Measurements from ENCODE around the gene SRSF3. TPM values are rescaled to one million over a fixed set of nuclear protein-coding genes. Genes with fewer than 3 reads are reported as not detected.
"Not testable (repeated sequence)": the region's sequence is repeated elsewhere in the genome, so short reads cannot be mapped to it uniquely, and the experiment has no call there.

Gene SRSF3
- total RNA-seq, 1 donor: 438 TPM

GRCh38 chr6:36636283-36636682, 42.1 kb downstream of the SRSF3 start:
- no peaks in the 10 kb centered on the region for H3K4me1 ChIP-seq (ENCODE audit: insufficient read depth, low read length)
- H3K9me3 ChIP-seq (ENCODE audit: low read depth, low read length): no peaks in the 10 kb centered on the region
- H3K27me3 ChIP-seq (ENCODE audit: insufficient read depth, low read length): no peaks in the 10 kb centered on the region
- H3K4me3 ChIP-seq (ENCODE audit: low read length): no peak overlapping the region

GRCh38 chr6:36636687-36637418, 42.7 kb downstream of the SRSF3 start:
- Histone ChIP-seq H3K27me3 (ENCODE audit: insufficient read depth, low read length) (no peaks in the 10 kb centered on the region), H3K4me1 (ENCODE audit: insufficient read depth, low read length) (no peaks in the 10 kb centered on the region), H3K9me3 (ENCODE audit: low read depth, low read length) (no peaks in the 10 kb centered on the region), H3K4me3 (ENCODE audit: low read length) (no peak overlapping the region)

GRCh38 chr6:36638579-36638978, 44.4 kb downstream of the SRSF3 start:
- Histone ChIP-seq H3K27me3 (ENCODE audit: insufficient read depth, low read length) (no peaks in the 10 kb centered on the region), H3K4me3 (ENCODE audit: low read length) (no peak overlapping the region), H3K9me3 (ENCODE audit: low read depth, low read length) (no peaks in the 10 kb centered on the region), H3K4me1 (ENCODE audit: insufficient read depth, low read length) (peaks cover 2% of the 10 kb centered on the region)

GRCh38 chr6:36639171-36639808, 45.1 kb downstream of the SRSF3 start:
- H3K4me1 ChIP-seq (ENCODE audit: insufficient read depth, low read length): peaks cover 10% of the 10 kb centered on the region
- no peaks in the 10 kb centered on the region for H3K27me3 ChIP-seq (ENCODE audit: insufficient read depth, low read length)
- H3K9me3 ChIP-seq (ENCODE audit: low read depth, low read length): no peaks in the 10 kb centered on the region
- H3K4me3 ChIP-seq (ENCODE audit: low read length): no peak overlapping the region

- H3K4me3 ChIP-seq (ENCODE audit: low read length): no peak overlapping the region
- H3K27me3 ChIP-seq (ENCODE audit: insufficient read depth, low read length): no peaks in the 10 kb centered on the region
- H3K4me1 ChIP-seq (ENCODE audit: insufficient read depth, low read length): peaks cover 25% of the 10 kb centered on the region
- H3K9me3 ChIP-seq (ENCODE audit: low read depth, low read length): no peaks in the 10 kb centered on the region
Measured at GRCh38 chr6:36641543-36641942, 47.4 kb downstream of the SRSF3 start.

GRCh38 chr6:36642913-36643817, 49.0 kb downstream of the SRSF3 start:
- Histone ChIP-seq H3K27me3 (ENCODE audit: insufficient read depth, low read length) (no peaks in the 10 kb centered on the region), H3K4me1 (ENCODE audit: insufficient read depth, low read length) (peaks cover 25% of the 10 kb centered on the region), H3K4me3 (ENCODE audit: low read length) (no peak overlapping the region), H3K9me3 (ENCODE audit: low read depth, low read length) (no peaks in the 10 kb centered on the region)

GRCh38 chr6:36643977-36644376, 49.8 kb downstream of the SRSF3 start:
- no peaks in the 10 kb centered on the region for H3K9me3 ChIP-seq (ENCODE audit: low read depth, low read length)
- peaks cover 25% of the 10 kb centered on the region for H3K4me1 ChIP-seq (ENCODE audit: insufficient read depth, low read length)
- no peak overlapping the region for H3K4me3 ChIP-seq (ENCODE audit: low read length)
- H3K27me3 ChIP-seq (ENCODE audit: insufficient read depth, low read length): no peaks in the 10 kb centered on the region

- H3K9me3 ChIP-seq (ENCODE audit: low read depth, low read length): no peaks in the 10 kb centered on the region
- no peaks in the 10 kb centered on the region for H3K27me3 ChIP-seq (ENCODE audit: insufficient read depth, low read length)
- peaks cover 45% of the 10 kb centered on the region for H3K4me1 ChIP-seq (ENCODE audit: insufficient read depth, low read length)
- no peak overlapping the region for H3K4me3 ChIP-seq (ENCODE audit: low read length)
Measured at GRCh38 chr6:36649086-36649485, 54.9 kb downstream of the SRSF3 start.

- H3K4me3 ChIP-seq (ENCODE audit: low read length): no peak overlapping the region
- peaks cover 37% of the 10 kb centered on the region for H3K4me1 ChIP-seq (ENCODE audit: insufficient read depth, low read length)
- H3K27me3 ChIP-seq (ENCODE audit: insufficient read depth, low read length): no peaks in the 10 kb centered on the region
- no peaks in the 10 kb centered on the region for H3K9me3 ChIP-seq (ENCODE audit: low read depth, low read length)
Measured at GRCh38 chr6:36649701-36650484, 55.7 kb downstream of the SRSF3 start.

GRCh38 chr6:36650848-36651478, 56.8 kb downstream of the SRSF3 start:
- Histone ChIP-seq H3K4me1 (ENCODE audit: insufficient read depth, low read length) (peaks cover 28% of the 10 kb centered on the region), H3K9me3 (ENCODE audit: low read depth, low read length) (no peaks in the 10 kb centered on the region), H3K4me3 (ENCODE audit: low read length) (no peak overlapping the region), H3K27me3 (ENCODE audit: insufficient read depth, low read length) (no peaks in the 10 kb centered on the region)

GRCh38 chr6:36651659-36652379, 57.7 kb downstream of the SRSF3 start:
- no peaks in the 10 kb centered on the region for H3K9me3 ChIP-seq (ENCODE audit: low read depth, low read length)
- H3K4me1 ChIP-seq (ENCODE audit: insufficient read depth, low read length): peaks cover 28% of the 10 kb centered on the region
- no peak overlapping the region for H3K4me3 ChIP-seq (ENCODE audit: low read length)
- H3K27me3 ChIP-seq (ENCODE audit: insufficient read depth, low read length): no peaks in the 10 kb centered on the region

- not testable (repeated sequence) for H3K4me3 ChIP-seq (ENCODE audit: low read length); H3K9me3 ChIP-seq (ENCODE audit: low read depth, low read length); H3K27me3 ChIP-seq (ENCODE audit: insufficient read depth, low read length)
- peaks cover 28% of the 10 kb centered on the region for H3K4me1 ChIP-seq (ENCODE audit: insufficient read depth, low read length)
Measured at GRCh38 chr6:36654469-36654868, 60.3 kb downstream of the SRSF3 start.
